HepG2 (cell line): ENCODE measurements around the gene TBC1D4. TPM values are rescaled to one million over a fixed set of nuclear protein-coding genes. Genes with fewer than 3 reads are reported as not detected.

ENCODE experiments used
- ATRX ChIP-seq: sonication (generic); formaldehyde crosslinking; IDR thresholded peaks from 2 replicates; pipeline ENCODE4 v1.4.0; 2020; ENCODE audit warnings: missing genetic modification reagents, borderline replicate concordance
- FOXA1 ChIP-seq, 2 experiments: fragments of 450-650 bp in 1 of 2; sonication (generic) in 1 of 2; formaldehyde crosslinking in 1 of 2; IDR thresholded peaks; 2 replicates each; pipeline versions ENCODE4 v1.4.0 to v1.6.1; 2016 to 2020; ENCODE audit warnings: missing genetic modification reagents in 1 of 2
- GABPB1 ChIP-seq: IDR thresholded peaks from 2 replicates; pipeline ENCODE4 v1.6.1; 2016; ENCODE audit warnings: mild to moderate bottlenecking, missing genetic modification reagents, moderate library complexity, missing compliant biosample characterization
- HNF4A ChIP-seq: sonication (generic); formaldehyde crosslinking; IDR thresholded peaks from 2 replicates; pipeline ENCODE4 v1.4.0; 2020; ENCODE audit warnings: missing genetic modification reagents
- KAT8 ChIP-seq: IDR thresholded peaks from 2 replicates; pipeline ENCODE4 v1.6.1; 2016; ENCODE audit warnings: missing genetic modification reagents, missing compliant biosample characterization
- KMT2A ChIP-seq: sonication (generic); formaldehyde crosslinking; IDR thresholded peaks from 2 replicates; pipeline ENCODE4 v1.4.0; 2020; ENCODE audit warnings: missing genetic modification reagents
- MIXL1 ChIP-seq: IDR thresholded peaks from 2 replicates; pipeline ENCODE4 v1.6.1; 2016
- PREB ChIP-seq: sonication (generic); formaldehyde crosslinking; IDR thresholded peaks from 2 replicates; pipeline ENCODE4 v1.4.0; 2020; ENCODE audit warnings: missing genetic modification reagents
- RBAK ChIP-seq: sonication (generic); formaldehyde crosslinking; IDR thresholded peaks from 2 replicates; pipeline ENCODE4 v1.5.1; 2020; ENCODE audit warnings: mild to moderate bottlenecking, missing genetic modification reagents
- SOX13 ChIP-seq, 3 experiments: fragments of 450-650 bp in 1 of 3; sonication (generic) in 1 of 3; formaldehyde crosslinking in 1 of 3; IDR thresholded peaks in 2 of 3; conservative IDR thresholded peaks in 1 of 3; 2 replicates each; pipeline versions ENCODE4 v1.5.0 to v1.6.1; 2016 to 2020; ENCODE audit warnings: antibody characterized with exemption in 1 of 3, mild to moderate bottlenecking in 1 of 3, missing compliant biosample characterization in 1 of 3, missing genetic modification reagents in 1 of 3, moderate library complexity in 1 of 3
- SOX5 ChIP-seq: IDR thresholded peaks from 2 replicates; pipeline ENCODE4 v1.6.1; 2016; ENCODE audit warnings: borderline replicate concordance
- STAG1 ChIP-seq: sonication (generic); formaldehyde crosslinking; IDR thresholded peaks from 2 replicates; pipeline ENCODE4 v1.4.0; 2020; ENCODE audit warnings: missing genetic modification reagents
- polyA plus RNA-seq, 8 experiments: library from polyadenylated mRNA; depleted of rRNA in 3 of 8; stranded (reverse) in 7 of 8; unstranded in 1 of 8; fragments of >200 nt; fragmentation: Illumina TruSeq in 4 of 8; extraction: Trizol in 4 of 8; gene quantifications; 2 replicates each; pipeline versions ENCODE4 v1.2.1 to v1.2.3, GENCODE V29; 2011 to 2016; ENCODE audit warnings: low read depth in 4 of 8, missing spikeins in 1 of 8, mixed read lengths in 1 of 8; ENCODE audit not compliant: insufficient read depth in 1 of 8
- total RNA-seq, 5 experiments: library from RNA; depleted of rRNA; stranded (reverse); fragments of >200 nt; fragmentation: Illumina TruSeq; extraction: Trizol; gene quantifications; 2 replicates each; pipeline ENCODE4 v1.2.3, GENCODE V29; 2016; ENCODE audit warnings: low read depth in 1 of 5
- TF ChIP-seq, protein P1 (sequence below): sonication (generic); formaldehyde crosslinking; IDR thresholded peaks from 2 replicates; pipeline ENCODE4 v1.4.0; 2020; ENCODE audit warnings: missing genetic modification reagents, mild to moderate bottlenecking, borderline replicate concordance
- TF ChIP-seq, protein P2 (sequence below): sonication (generic); formaldehyde crosslinking; IDR thresholded peaks from 2 replicates; pipeline ENCODE4 v1.4.0; 2020; ENCODE audit warnings: mild to moderate bottlenecking, missing genetic modification reagents
- TF ChIP-seq, protein P3 (sequence below): sonication (generic); formaldehyde crosslinking; IDR thresholded peaks from 2 replicates; pipeline ENCODE4 v1.4.0; 2020; ENCODE audit warnings: missing genetic modification reagents
- TF ChIP-seq, protein P4 (sequence below): sonication (generic); formaldehyde crosslinking; IDR thresholded peaks from 2 replicates; pipeline ENCODE4 v1.4.0; 2020; ENCODE audit warnings: missing genetic modification reagents, borderline replicate concordance

The TBC1D4 gene
- total and polyA plus RNA-seq, 2 of the 13 experiments (the other 11 are each of a cell fraction or from before 2014, with no cell fraction given), result 35.9 to 64.4 TPM

GRCh38 chr13:75411924-75412537, 69.9 kb downstream of the TBC1D4 start (continued):
- TF ChIP-seq, protein P1, sequence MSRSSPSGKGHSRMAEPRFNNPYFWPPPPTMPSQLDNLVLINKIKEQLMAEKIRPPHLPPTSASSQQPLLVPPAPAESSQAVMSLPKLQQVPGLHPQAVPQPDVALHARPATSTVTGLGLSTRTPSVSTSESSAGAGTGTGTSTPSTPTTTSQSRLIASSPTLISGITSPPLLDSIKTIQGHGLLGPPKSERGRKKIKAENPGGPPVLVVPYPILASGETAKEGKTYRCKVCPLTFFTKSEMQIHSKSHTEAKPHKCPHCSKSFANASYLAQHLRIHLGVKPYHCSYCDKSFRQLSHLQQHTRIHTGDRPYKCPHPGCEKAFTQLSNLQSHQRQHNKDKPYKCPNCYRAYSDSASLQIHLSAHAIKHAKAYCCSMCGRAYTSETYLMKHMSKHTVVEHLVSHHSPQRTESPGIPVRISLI (CRISPR knock-in tag), result peak; percentile 94
- TF ChIP-seq ATRX (CRISPR knock-in tag) (no peak), FOXA1 (IDR thresholded peaks at IDR 0.05) (no peak), FOXA1 (CRISPR knock-in tag; IDR thresholded peaks at IDR 0.05) (peak; percentile 79), HNF4A (CRISPR knock-in tag) (peak; percentile 89), MIXL1 (CRISPR knock-in tag) (peak; percentile 88), GABPB1 (0 out of 2 replicates have a peak, but pooled peaks have one; percentile 24), PREB (CRISPR knock-in tag) (no peak), SOX13 (IDR thresholded peaks at IDR 0.05) (peak; percentile 60; the same call in 1 of the 2 replicates), SOX13 (CRISPR knock-in tag; conservative IDR thresholded peaks at IDR 0.05 in 1 of 2, IDR thresholded peaks at IDR 0.05 in 1 of 2) (peak in 1 of 2 experiments; percentile 83; a peak in 2 of 4 replicates), SOX5 (peak; percentile 76), KMT2A (CRISPR knock-in tag) (peak; percentile 58; the same call in 1 of the 2 replicates), STAG1 (CRISPR knock-in tag) (peak; percentile 7; the same call in 1 of the 2 replicates), KAT8 (CRISPR knock-in tag) (peak; percentile 38; the same call in 1 of the 2 replicates), RBAK (CRISPR knock-in tag) (no peak)
- TF ChIP-seq, protein P2, sequence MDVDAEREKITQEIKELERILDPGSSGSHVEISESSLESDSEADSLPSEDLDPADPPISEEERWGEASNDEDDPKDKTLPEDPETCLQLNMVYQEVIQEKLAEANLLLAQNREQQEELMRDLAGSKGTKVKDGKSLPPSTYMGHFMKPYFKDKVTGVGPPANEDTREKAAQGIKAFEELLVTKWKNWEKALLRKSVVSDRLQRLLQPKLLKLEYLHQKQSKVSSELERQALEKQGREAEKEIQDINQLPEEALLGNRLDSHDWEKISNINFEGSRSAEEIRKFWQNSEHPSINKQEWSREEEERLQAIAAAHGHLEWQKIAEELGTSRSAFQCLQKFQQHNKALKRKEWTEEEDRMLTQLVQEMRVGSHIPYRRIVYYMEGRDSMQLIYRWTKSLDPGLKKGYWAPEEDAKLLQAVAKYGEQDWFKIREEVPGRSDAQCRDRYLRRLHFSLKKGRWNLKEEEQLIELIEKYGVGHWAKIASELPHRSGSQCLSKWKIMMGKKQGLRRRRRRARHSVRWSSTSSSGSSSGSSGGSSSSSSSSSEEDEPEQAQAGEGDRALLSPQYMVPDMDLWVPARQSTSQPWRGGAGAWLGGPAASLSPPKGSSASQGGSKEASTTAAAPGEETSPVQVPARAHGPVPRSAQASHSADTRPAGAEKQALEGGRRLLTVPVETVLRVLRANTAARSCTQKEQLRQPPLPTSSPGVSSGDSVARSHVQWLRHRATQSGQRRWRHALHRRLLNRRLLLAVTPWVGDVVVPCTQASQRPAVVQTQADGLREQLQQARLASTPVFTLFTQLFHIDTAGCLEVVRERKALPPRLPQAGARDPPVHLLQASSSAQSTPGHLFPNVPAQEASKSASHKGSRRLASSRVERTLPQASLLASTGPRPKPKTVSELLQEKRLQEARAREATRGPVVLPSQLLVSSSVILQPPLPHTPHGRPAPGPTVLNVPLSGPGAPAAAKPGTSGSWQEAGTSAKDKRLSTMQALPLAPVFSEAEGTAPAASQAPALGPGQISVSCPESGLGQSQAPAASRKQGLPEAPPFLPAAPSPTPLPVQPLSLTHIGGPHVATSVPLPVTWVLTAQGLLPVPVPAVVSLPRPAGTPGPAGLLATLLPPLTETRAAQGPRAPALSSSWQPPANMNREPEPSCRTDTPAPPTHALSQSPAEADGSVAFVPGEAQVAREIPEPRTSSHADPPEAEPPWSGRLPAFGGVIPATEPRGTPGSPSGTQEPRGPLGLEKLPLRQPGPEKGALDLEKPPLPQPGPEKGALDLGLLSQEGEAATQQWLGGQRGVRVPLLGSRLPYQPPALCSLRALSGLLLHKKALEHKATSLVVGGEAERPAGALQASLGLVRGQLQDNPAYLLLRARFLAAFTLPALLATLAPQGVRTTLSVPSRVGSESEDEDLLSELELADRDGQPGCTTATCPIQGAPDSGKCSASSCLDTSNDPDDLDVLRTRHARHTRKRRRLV (CRISPR knock-in tag), result no peak
- TF ChIP-seq, protein P3, sequence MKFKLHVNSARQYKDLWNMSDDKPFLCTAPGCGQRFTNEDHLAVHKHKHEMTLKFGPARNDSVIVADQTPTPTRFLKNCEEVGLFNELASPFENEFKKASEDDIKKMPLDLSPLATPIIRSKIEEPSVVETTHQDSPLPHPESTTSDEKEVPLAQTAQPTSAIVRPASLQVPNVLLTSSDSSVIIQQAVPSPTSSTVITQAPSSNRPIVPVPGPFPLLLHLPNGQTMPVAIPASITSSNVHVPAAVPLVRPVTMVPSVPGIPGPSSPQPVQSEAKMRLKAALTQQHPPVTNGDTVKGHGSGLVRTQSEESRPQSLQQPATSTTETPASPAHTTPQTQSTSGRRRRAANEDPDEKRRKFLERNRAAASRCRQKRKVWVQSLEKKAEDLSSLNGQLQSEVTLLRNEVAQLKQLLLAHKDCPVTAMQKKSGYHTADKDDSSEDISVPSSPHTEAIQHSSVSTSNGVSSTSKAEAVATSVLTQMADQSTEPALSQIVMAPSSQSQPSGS (CRISPR knock-in tag), result peak; percentile 73
- TF ChIP-seq, protein P4, sequence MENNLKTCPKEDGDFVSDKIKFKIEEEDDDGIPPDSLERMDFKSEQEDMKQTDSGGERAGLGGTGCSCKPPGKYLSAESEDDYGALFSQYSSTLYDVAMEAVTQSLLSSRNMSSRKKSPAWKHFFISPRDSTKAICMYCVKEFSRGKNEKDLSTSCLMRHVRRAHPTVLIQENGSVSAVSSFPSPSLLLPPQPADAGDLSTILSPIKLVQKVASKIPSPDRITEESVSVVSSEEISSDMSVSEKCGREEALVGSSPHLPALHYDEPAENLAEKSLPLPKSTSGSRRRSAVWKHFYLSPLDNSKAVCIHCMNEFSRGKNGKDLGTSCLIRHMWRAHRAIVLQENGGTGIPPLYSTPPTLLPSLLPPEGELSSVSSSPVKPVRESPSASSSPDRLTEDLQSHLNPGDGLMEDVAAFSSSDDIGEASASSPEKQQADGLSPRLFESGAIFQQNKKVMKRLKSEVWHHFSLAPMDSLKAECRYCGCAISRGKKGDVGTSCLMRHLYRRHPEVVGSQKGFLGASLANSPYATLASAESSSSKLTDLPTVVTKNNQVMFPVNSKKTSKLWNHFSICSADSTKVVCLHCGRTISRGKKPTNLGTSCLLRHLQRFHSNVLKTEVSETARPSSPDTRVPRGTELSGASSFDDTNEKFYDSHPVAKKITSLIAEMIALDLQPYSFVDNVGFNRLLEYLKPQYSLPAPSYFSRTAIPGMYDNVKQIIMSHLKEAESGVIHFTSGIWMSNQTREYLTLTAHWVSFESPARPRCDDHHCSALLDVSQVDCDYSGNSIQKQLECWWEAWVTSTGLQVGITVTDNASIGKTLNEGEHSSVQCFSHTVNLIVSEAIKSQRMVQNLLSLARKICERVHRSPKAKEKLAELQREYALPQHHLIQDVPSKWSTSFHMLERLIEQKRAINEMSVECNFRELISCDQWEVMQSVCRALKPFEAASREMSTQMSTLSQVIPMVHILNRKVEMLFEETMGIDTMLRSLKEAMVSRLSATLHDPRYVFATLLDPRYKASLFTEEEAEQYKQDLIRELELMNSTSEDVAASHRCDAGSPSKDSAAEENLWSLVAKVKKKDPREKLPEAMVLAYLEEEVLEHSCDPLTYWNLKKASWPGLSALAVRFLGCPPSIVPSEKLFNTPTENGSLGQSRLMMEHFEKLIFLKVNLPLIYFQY (CRISPR knock-in tag), result peak; percentile 38; the same call in 1 of the 2 replicates
